HEK293 (cell line): ENCODE data around the gene DDC.

ENCODE experiments used
- PRDM4 ChIP-seq: fragments of 450-650 bp; formaldehyde crosslinking; IDR thresholded peaks from 2 replicates; pipeline ENCODE4 v1.5.1; 2017; ENCODE audit warnings: missing biosample characterization, missing genetic modification characterization
- TCF7L2 ChIP-seq: IDR thresholded peaks from 2 replicates; pipeline ENCODE4 v1.6.1; 2011; ENCODE audit warnings: low read depth, mild to moderate bottlenecking, inconsistent platforms, low read length, moderate library complexity, borderline replicate concordance
- ZBTB7A ChIP-seq: fragments of 450-650 bp; formaldehyde crosslinking; IDR thresholded peaks from 2 replicates; pipeline ENCODE4 v1.5.1; 2016; ENCODE audit warnings: low read depth, missing biosample characterization, missing genetic modification characterization
- ZFP37 ChIP-seq: fragments of 450-650 bp; formaldehyde crosslinking; IDR thresholded peaks from 2 replicates; pipeline ENCODE4 v1.5.1; 2016; ENCODE audit warnings: missing biosample characterization, missing genetic modification characterization
- ZNF175 ChIP-seq: fragments of 450-650 bp; formaldehyde crosslinking; IDR thresholded peaks from 2 replicates; pipeline ENCODE4 v1.5.1; 2016; ENCODE audit warnings: missing biosample characterization, missing genetic modification characterization
- ZNF404 ChIP-seq: fragments of 450-650 bp; formaldehyde crosslinking; IDR thresholded peaks from 2 replicates; pipeline ENCODE4 v1.5.1; 2017; ENCODE audit warnings: missing biosample characterization, missing genetic modification characterization

- TF ChIP-seq ZBTB7A (no peak), PRDM4 (tag by site-specific recombination) (no peak), ZNF404 (no peak), ZFP37 (tag by site-specific recombination) (no peak), ZNF175 (no peak), TCF7L2 (no peak)
These were observed 133.4 kb downstream of the DDC start for GRCh38 chr7:50431722-50432305.
